Hematopoietic multipotent progenitor cell treated with erythropoietin and hydrocortisone succinate and interleukin-3 and kit ligand, for 4 days (in vitro differentiated cells): ENCODE data around the gene ALDH3A1.
A peak's percentile ranks its signal among the peaks of the same experiment; 100 is the strongest.
"Not testable (repeated sequence)": the region's sequence is repeated elsewhere in the genome, so short reads cannot be mapped to it uniquely, and the experiment has no call there.

Experiments
- DNase-seq: peaks from one replicate; pipeline ENCODE4 v3.0.0-alpha.2; 2015

Gene ALDH3A1

GRCh38 chr17:19747829-19748806, at the start of gene ALDH3A1:
Gene ALDH3A1 (minus strand): TSS chr17:19748298. CDS start chr17:19745129, 3,169 bp downstream.
- DNase-seq, result no peak

GRCh38 chr17:19796457-19796856, 48.4 kb upstream of the ALDH3A1 start:
- DNase-seq, result no peak

- no peak for DNase-seq
These were observed 43.9 kb upstream of the ALDH3A1 start for GRCh38 chr17:19791918-19792550.

GRCh38 chr17:19787733-19788357, 39.7 kb upstream of the ALDH3A1 start:
- peak; percentile 18 for DNase-seq

- DNase-seq, result peak; percentile 23
These were observed 37.8 kb upstream of the ALDH3A1 start for GRCh38 chr17:19785854-19786253.

- DNase-seq, result no peak
These were observed 33.7 kb upstream of the ALDH3A1 start for GRCh38 chr17:19781488-19782458.

GRCh38 chr17:19780846-19781245, 32.7 kb upstream of the ALDH3A1 start:
- no peak for DNase-seq

- no peak for DNase-seq
These were observed 25.4 kb upstream of the ALDH3A1 start for GRCh38 chr17:19773534-19773933.

- DNase-seq, result no peak
These were observed 24.0 kb upstream of the ALDH3A1 start for GRCh38 chr17:19771971-19772630.

- no peak for DNase-seq
These were observed 23.1 kb upstream of the ALDH3A1 start for GRCh38 chr17:19770985-19771735.

- DNase-seq, result no peak
These were observed 22.0 kb upstream of the ALDH3A1 start for GRCh38 chr17:19769946-19770652.

GRCh38 chr17:19768046-19768782, 20.1 kb upstream of the ALDH3A1 start:
- DNase-seq, result no peak

GRCh38 chr17:19766421-19767270, 18.5 kb upstream of the ALDH3A1 start:
- peak; percentile 80 for DNase-seq

- DNase-seq, result no peak
These were observed 17.9 kb upstream of the ALDH3A1 start for GRCh38 chr17:19766016-19766415.

GRCh38 chr17:19763991-19764390, 15.9 kb upstream of the ALDH3A1 start:
- not testable (repeated sequence) for DNase-seq

- DNase-seq, result no peak
These were observed 15.3 kb upstream of the ALDH3A1 start for GRCh38 chr17:19763416-19763815.

GRCh38 chr17:19762515-19762961, 14.4 kb upstream of the ALDH3A1 start:
- peak; percentile 82 for DNase-seq

- no peak for DNase-seq
These were observed 12.6 kb upstream of the ALDH3A1 start for GRCh38 chr17:19760746-19761145.
